A549 treated with ZK216348 at 1 μM for 4 hours (cell line): Measurements from ENCODE around the gene GPC1. TPM values are rescaled to one million over a fixed set of nuclear protein-coding genes. Genes with fewer than 3 reads are reported as not detected.

Source experiments
- total RNA-seq: library from RNA; stranded (reverse); fragments of 200-300 nt; extraction: Qiagen RNA extraction; gene quantifications from 5 replicates; pipeline ENCODE4 v1.2.3, GENCODE V29; 2022; ENCODE audit warnings: low read depth

Gene GPC1, protein sequence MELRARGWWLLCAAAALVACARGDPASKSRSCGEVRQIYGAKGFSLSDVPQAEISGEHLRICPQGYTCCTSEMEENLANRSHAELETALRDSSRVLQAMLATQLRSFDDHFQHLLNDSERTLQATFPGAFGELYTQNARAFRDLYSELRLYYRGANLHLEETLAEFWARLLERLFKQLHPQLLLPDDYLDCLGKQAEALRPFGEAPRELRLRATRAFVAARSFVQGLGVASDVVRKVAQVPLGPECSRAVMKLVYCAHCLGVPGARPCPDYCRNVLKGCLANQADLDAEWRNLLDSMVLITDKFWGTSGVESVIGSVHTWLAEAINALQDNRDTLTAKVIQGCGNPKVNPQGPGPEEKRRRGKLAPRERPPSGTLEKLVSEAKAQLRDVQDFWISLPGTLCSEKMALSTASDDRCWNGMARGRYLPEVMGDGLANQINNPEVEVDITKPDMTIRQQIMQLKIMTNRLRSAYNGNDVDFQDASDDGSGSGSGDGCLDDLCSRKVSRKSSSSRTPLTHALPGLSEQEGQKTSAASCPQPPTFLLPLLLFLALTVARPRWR
- 115 to 247 TPM (median 223 TPM) in 5 replicates for total RNA-seq

DNA sequence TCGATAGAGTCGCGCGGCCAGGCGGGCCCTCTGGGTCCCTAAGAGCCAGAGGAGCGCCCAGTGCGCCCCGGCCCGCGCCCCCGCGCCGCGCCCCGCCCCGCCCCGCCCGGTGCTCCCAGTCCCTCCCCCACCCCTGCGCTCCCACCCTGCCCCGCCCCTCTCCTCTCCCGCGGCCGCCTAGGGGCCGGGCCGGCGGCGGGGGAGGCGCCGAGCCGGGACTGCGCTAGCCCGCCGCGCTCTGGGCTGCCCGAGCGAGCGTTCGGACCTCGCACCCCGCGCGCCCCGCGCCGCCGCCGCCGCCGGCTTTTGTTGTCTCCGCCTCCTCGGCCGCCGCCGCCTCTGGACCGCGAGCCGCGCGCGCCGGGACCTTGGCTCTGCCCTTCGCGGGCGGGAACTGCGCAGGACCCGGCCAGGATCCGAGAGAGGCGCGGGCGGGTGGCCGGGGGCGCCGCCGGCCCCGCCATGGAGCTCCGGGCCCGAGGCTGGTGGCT lies at the start of gene GPC1:
Gene GPC1, plus strand, starts transcription at position 207 of the 491 bp plus-strand sequence. Its CDS starts 256 bp downstream, at position 463.

Other genes with a start within 250 kb of the GPC1 start
- gene ANKMY1, start 122.3 kb downstream of the GPC1 start, total RNA-seq: 10.5 to 13.0 TPM (median 11.3 TPM) in 5 replicates
- 3.8 to 10.0 TPM (median 7.6 TPM) in 5 replicates for gene DUSP28, start 124.7 kb downstream of the GPC1 start, total RNA-seq
- 33.3 to 71.1 TPM (median 60.4 TPM) in 5 replicates for gene RNPEPL1, start 132.8 kb downstream of the GPC1 start, total RNA-seq
- gene CAPN10, start 151.1 kb downstream of the GPC1 start, total RNA-seq: 10.2 to 30.7 TPM (median 22.3 TPM) in 5 replicates
- 0.34 to 1.6 TPM (median 1.1 TPM) in 5 replicates for gene GPR35, start 189.8 kb downstream of the GPC1 start, total RNA-seq
- gene AQP12B, start 247.2 kb downstream of the GPC1 start, total RNA-seq: not detected in 5 replicates